CD14-positive monocyte (primary cell): Measurements from ENCODE around the gene CLCA1. TPM values are rescaled to one million over a fixed set of nuclear protein-coding genes. Genes with fewer than 3 reads are reported as not detected.

Experiments used
- DNase-seq, 3 donors: peaks; one replicate each; pipeline ENCODE4 v3.0.0-alpha.2; 2011 to 2022
- H2AFZ ChIP-seq: 2 replicates; pipeline ENCODE4 v1.6.0; 2012; ENCODE audit warnings: mild to moderate bottlenecking, low read depth, low read length, inconsistent platforms; ENCODE audit not compliant: insufficient read depth, poor library complexity, severe bottlenecking
- H3K27ac ChIP-seq, 2 donors: 1 replicate in 1 of 2; 2 replicates in 1 of 2; pipeline ENCODE4 v1.5.1; 2012 to 2013; ENCODE audit warnings: low read length in 2 of 2, control low read depth in 1 of 2, inconsistent platforms in 1 of 2, low read depth in 1 of 2, mild to moderate bottlenecking in 1 of 2
- H3K27me3 ChIP-seq, 2 donors: one replicate each; pipeline versions ENCODE4 v1.6.0 to v1.6.1; 2011 to 2013; ENCODE audit warnings: low read length in 2 of 2; ENCODE audit not compliant: control insufficient read depth in 2 of 2, insufficient read depth in 2 of 2
- H3K36me3 ChIP-seq, 2 donors: replicated peaks in 1 of 2; 1 replicate in 1 of 2; 2 replicates in 1 of 2; pipeline versions ENCODE4 v1.5.1 to v1.6.1; 2012 to 2013; ENCODE audit warnings: low read length in 2 of 2, control low read depth in 1 of 2, inconsistent platforms in 1 of 2, mild to moderate bottlenecking in 1 of 2; ENCODE audit not compliant: insufficient read depth in 2 of 2, control insufficient read depth in 1 of 2
- H3K4me1 ChIP-seq, 2 donors: 1 replicate in 1 of 2; 2 replicates in 1 of 2; pipeline versions ENCODE4 v1.5.1 to v1.6.1; 2012 to 2013; ENCODE audit warnings: low read length in 2 of 2, control low read depth in 1 of 2, inconsistent platforms in 1 of 2, mild to moderate bottlenecking in 1 of 2, moderate library complexity in 1 of 2; ENCODE audit not compliant: insufficient read depth in 2 of 2, control insufficient read depth in 1 of 2
- H3K4me2 ChIP-seq: replicated peaks from 2 replicates; pipeline ENCODE3; 2012; ENCODE audit warnings: low read length, moderate library complexity, mild to moderate bottlenecking; ENCODE audit not compliant: poor library complexity, severe bottlenecking; ENCODE audit errors: extremely low read depth
- H3K4me3 ChIP-seq, 3 experiments: fragments of 200-600 bp in 1 of 3; sonication (generic) in 1 of 3; replicated peaks in 1 of 3; 1 replicate in 2 of 3; 2 replicates in 1 of 3; pipeline ENCODE4 v1.5.1; 2011 to 2013; ENCODE audit warnings: low read length in 3 of 3, mild to moderate bottlenecking in 3 of 3, control low read depth in 2 of 3, low read depth in 2 of 3, inconsistent platforms in 1 of 3, moderate library complexity in 1 of 3
- H3K79me2 ChIP-seq: 2 replicates; pipeline ENCODE4 v1.6.0; 2012; ENCODE audit warnings: mild to moderate bottlenecking, control low read depth, inconsistent platforms, low read length, moderate library complexity; ENCODE audit not compliant: insufficient read depth
- H3K9ac ChIP-seq: 2 replicates; pipeline ENCODE4 v1.6.0; 2017; ENCODE audit warnings: low read length, mild to moderate bottlenecking; ENCODE audit not compliant: insufficient read depth, poor library complexity, severe bottlenecking
- H3K9me3 ChIP-seq, 2 donors: replicated peaks in 1 of 2; 1 replicate in 1 of 2; 2 replicates in 1 of 2; pipeline versions ENCODE4 v1.5.1 to v1.6.1; 2012 to 2013; ENCODE audit warnings: low read length in 2 of 2, control low read depth in 1 of 2; ENCODE audit not compliant: control insufficient read depth in 1 of 2, insufficient read depth in 1 of 2
- H4K20me1 ChIP-seq: 2 replicates; pipeline ENCODE4 v1.6.0; 2012; ENCODE audit warnings: mild to moderate bottlenecking, low read length, control low read depth, moderate library complexity; ENCODE audit not compliant: insufficient read depth
- H3K27ac Mint-ChIP-seq, 7 donors: one replicate each; pipeline ENCODE4 v1.8.0; 2020; ENCODE audit warnings: mild to moderate bottlenecking in 7 of 7, mixed read lengths in 7 of 7, moderate library complexity in 6 of 7, inconsistent platforms in 2 of 7
- H3K27me3 Mint-ChIP-seq, 3 donors: one replicate each; pipeline ENCODE4 v1.8.0; 2021 to 2022; ENCODE audit warnings: low read depth in 3 of 3, mild to moderate bottlenecking in 3 of 3, mixed read lengths in 3 of 3, moderate library complexity in 3 of 3, inconsistent platforms in 1 of 3
- H3K36me3 Mint-ChIP-seq, 2 donors: one replicate each; pipeline ENCODE4 v1.8.0; 2020; ENCODE audit warnings: mixed read lengths in 2 of 2, inconsistent platforms in 1 of 2, mild to moderate bottlenecking in 1 of 2
- H3K4me1 Mint-ChIP-seq: one replicate; pipeline ENCODE4 v1.8.0; 2020; ENCODE audit warnings: mild to moderate bottlenecking, mixed read lengths
- H3K4me3 Mint-ChIP-seq, 2 donors: one replicate each; pipeline ENCODE4 v1.8.0; 2020; ENCODE audit warnings: mild to moderate bottlenecking in 2 of 2, mixed read lengths in 2 of 2, moderate library complexity in 1 of 2
- H3K9me3 Mint-ChIP-seq, 7 donors: one replicate each; pipeline ENCODE4 v1.8.0; 2020 to 2022; ENCODE audit warnings: mixed read lengths in 7 of 7, mild to moderate bottlenecking in 6 of 7, moderate library complexity in 6 of 7, inconsistent platforms in 2 of 7
- CTCF ChIP-seq: fragments of 200-600 bp; IDR thresholded peaks from one replicate; pipeline ENCODE4 v1.8.0; 2022; ENCODE audit warnings: antibody characterized with exemption, mild to moderate bottlenecking
- WGBS: methylation state at CpG from one replicate; pipeline ENCODE4 v1.1.5; 2013; ENCODE audit warnings: missing lambda C conversion rate; ENCODE audit not compliant: insufficient coverage; 5-methylcytosine and 5-hydroxymethylcytosine counted together
- intact Hi-C, 2 donors: fragments of 100-400 bp; cut with micrococcal nuclease; formaldehyde crosslinking; loops; one replicate each; pipeline versions ENCODE4 v1.15.0 to v1.15.1; 2023
- polyA plus RNA-seq, 3 donors: library from polyadenylated mRNA; depleted of rRNA in 1 of 3; unstranded in 2 of 3; stranded (reverse) in 1 of 3; fragments of 300-500 nt in 2 of 3; fragments of >200 nt in 1 of 3; fragmentation: Illumina TruSeq in 2 of 3; gene quantifications; 1 replicate in 2 of 3; 2 replicates in 1 of 3; pipeline ENCODE4 v1.2.3, GENCODE V29; 2012 to 2021

The CLCA1 gene
- polyA plus RNA-seq, 3 donors, result not detected

- Histone ChIP-seq H3K27me3 (no peaks in the 10 kb centered on the region), H3K27ac (no peak overlapping the region), H3K4me1 (no peaks in the 10 kb centered on the region), H3K9me3 (no peaks in the 10 kb centered on the region), H2AFZ (no peak overlapping the region), H3K36me3 (no peaks in the 10 kb centered on the region), H3K79me2 (no peaks in the 10 kb centered on the region), H3K9ac (no peak overlapping the region), H3K4me2 (no peak overlapping the region), H3K4me3 (no peak overlapping the region), H4K20me1 (no peaks in the 10 kb centered on the region)
- no peak for DNase-seq
- no peak overlapping the region for H3K27ac Mint-ChIP-seq
- no peak overlapping the region for H3K4me3 Mint-ChIP-seq
- peaks cover 0 to 6% (median 0%) of the 10 kb centered on the region in 3 donors for H3K27me3 Mint-ChIP-seq
- H3K9me3 Mint-ChIP-seq, result peaks cover 0 to 1% (median 0%) of the 10 kb centered on the region in 7 donors
- no peaks in the 10 kb centered on the region for H3K36me3 Mint-ChIP-seq
- WGBS, result no CpG with 5 or more reads among the region's 1 CpG
- no peak for TF ChIP-seq CTCF
- intact Hi-C loops, result no loop called here
- peaks cover 2% of the 10 kb centered on the region for H3K4me1 Mint-ChIP-seq
These were observed 26.7 kb upstream of the CLCA1 start for GRCh38 chr1:86441997-86442396.

GRCh38 chr1:86445919-86446318 lies 22.8 kb upstream of the CLCA1 start:
- no peak for DNase-seq
- no peak overlapping the region for H3K9ac ChIP-seq
- no peak overlapping the region for H3K4me3 ChIP-seq
- no peaks in the 10 kb centered on the region for H3K9me3 ChIP-seq
- intact Hi-C loops, result no loop called here
- H3K36me3 Mint-ChIP-seq, result no peaks in the 10 kb centered on the region
- peaks cover 0 to 5% of the 10 kb centered on the region in 2 donors for H3K4me1 ChIP-seq
- H3K9me3 Mint-ChIP-seq, result peaks cover 0 to 1% (median 0%) of the 10 kb centered on the region in 7 donors
- no peaks in the 10 kb centered on the region for H3K79me2 ChIP-seq
- H3K4me2 ChIP-seq, result no peak overlapping the region
- H3K27ac Mint-ChIP-seq, result no peak overlapping the region
- no peak overlapping the region for H3K27ac ChIP-seq
- H3K4me3 Mint-ChIP-seq, result no peak overlapping the region
- WGBS, result no CpG with 5 or more reads among the region's 1 CpG
- no peak for TF ChIP-seq CTCF
- peaks cover 5% of the 10 kb centered on the region for H3K4me1 Mint-ChIP-seq
- no peak overlapping the region for H2AFZ ChIP-seq
- H3K27me3 Mint-ChIP-seq, result no peaks in the 10 kb centered on the region
- no peaks in the 10 kb centered on the region for H4K20me1 ChIP-seq
- no peaks in the 10 kb centered on the region for H3K27me3 ChIP-seq
- H3K36me3 ChIP-seq, result no peaks in the 10 kb centered on the region
